PC-9 (cell line): Measurements from ENCODE around the gene SLC39A1.

Experiments used
- EZH2 ChIP-seq: fragments of 200-600 bp; sonication (generic); IDR thresholded peaks from 2 replicates; pipeline ENCODE4 v1.8.0; 2017; ENCODE audit warnings: antibody characterized with exemption, low read depth
- TF ChIP-seq, protein P1 (sequence below): fragments of 200-600 bp; sonication (generic); conservative IDR thresholded peaks from 2 replicates; pipeline ENCODE4 v1.6.1; 2017; ENCODE audit warnings: mixed run types, antibody characterized with exemption, mild to moderate bottlenecking, moderate library complexity

DNA sequence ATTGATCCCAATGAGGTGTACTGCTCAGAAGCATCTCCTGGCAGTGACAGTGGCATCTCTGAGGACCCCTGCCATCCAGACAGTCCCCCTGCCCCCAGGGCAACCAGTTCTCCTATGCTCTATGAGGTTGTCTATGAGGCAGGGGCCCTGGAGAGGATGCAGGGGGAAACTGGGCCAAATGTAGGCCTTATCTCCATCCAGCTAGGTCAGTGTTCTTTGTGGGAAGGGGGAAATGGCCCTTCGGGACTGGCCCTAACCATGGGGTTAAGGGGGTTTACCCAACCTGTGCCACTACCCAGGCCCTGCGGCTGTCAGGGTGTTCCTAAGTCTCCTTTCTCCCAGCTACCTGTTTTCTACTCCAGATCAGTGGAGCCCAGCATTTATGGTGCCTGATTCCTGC, 5.6 kb upstream of the SLC39A1 start:
- TF ChIP-seq, protein P1, sequence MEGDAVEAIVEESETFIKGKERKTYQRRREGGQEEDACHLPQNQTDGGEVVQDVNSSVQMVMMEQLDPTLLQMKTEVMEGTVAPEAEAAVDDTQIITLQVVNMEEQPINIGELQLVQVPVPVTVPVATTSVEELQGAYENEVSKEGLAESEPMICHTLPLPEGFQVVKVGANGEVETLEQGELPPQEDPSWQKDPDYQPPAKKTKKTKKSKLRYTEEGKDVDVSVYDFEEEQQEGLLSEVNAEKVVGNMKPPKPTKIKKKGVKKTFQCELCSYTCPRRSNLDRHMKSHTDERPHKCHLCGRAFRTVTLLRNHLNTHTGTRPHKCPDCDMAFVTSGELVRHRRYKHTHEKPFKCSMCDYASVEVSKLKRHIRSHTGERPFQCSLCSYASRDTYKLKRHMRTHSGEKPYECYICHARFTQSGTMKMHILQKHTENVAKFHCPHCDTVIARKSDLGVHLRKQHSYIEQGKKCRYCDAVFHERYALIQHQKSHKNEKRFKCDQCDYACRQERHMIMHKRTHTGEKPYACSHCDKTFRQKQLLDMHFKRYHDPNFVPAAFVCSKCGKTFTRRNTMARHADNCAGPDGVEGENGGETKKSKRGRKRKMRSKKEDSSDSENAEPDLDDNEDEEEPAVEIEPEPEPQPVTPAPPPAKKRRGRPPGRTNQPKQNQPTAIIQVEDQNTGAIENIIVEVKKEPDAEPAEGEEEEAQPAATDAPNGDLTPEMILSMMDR, result no peak
- no peak for TF ChIP-seq EZH2
